PC-9 (cell line): Measurements from ENCODE around the gene COQ4.

Source experiments
- EZH2 ChIP-seq: fragments of 200-600 bp; sonication (generic); IDR thresholded peaks from 2 replicates; pipeline ENCODE4 v1.8.0; 2017; ENCODE audit warnings: antibody characterized with exemption, low read depth
- TF ChIP-seq, protein P1 (sequence below): fragments of 200-600 bp; sonication (generic); conservative IDR thresholded peaks from 2 replicates; pipeline ENCODE4 v1.6.1; 2017; ENCODE audit warnings: mixed run types, antibody characterized with exemption, mild to moderate bottlenecking, moderate library complexity

DNA sequence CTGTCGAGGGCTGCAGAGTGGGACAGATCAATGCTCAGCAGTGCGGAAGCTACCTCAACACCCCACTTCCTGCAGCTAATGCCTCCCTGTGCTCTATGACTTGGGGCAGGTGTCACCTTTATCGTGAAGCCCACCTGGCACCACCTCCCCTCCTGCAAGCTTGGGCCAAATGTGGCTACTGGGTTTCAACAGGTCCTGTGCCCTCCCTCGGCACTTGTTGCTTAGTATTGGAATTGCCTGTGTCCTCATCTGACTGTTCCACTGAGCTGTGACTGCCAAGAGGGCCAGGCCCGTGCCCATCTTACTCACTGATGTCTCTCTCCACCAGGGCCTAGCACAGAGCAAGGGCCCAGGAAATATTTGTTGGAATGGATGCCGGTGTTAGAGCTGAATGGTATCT, 27.1 kb downstream of the COQ4 start:
- TF ChIP-seq, protein P1, sequence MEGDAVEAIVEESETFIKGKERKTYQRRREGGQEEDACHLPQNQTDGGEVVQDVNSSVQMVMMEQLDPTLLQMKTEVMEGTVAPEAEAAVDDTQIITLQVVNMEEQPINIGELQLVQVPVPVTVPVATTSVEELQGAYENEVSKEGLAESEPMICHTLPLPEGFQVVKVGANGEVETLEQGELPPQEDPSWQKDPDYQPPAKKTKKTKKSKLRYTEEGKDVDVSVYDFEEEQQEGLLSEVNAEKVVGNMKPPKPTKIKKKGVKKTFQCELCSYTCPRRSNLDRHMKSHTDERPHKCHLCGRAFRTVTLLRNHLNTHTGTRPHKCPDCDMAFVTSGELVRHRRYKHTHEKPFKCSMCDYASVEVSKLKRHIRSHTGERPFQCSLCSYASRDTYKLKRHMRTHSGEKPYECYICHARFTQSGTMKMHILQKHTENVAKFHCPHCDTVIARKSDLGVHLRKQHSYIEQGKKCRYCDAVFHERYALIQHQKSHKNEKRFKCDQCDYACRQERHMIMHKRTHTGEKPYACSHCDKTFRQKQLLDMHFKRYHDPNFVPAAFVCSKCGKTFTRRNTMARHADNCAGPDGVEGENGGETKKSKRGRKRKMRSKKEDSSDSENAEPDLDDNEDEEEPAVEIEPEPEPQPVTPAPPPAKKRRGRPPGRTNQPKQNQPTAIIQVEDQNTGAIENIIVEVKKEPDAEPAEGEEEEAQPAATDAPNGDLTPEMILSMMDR: no peak
- no peak for TF ChIP-seq EZH2
